Stimulated activated CD8-positive, alpha-beta memory T cell treated with anti-CD3 and anti-CD28 coated beads, Interleukin-4, amount 100 ng/mL, for 48 hours (primary cell): ENCODE data around the gene ARHGAP32.
"Not testable (repeated sequence)": the region's sequence is repeated elsewhere in the genome, so short reads cannot be mapped to it uniquely, and the experiment has no call there.

ENCODE experiments used
- DNase-seq: peaks from one replicate; pipeline ENCODE4 v3.0.0-alpha.2; 2020

ARHGAP32 gene

GRCh38 chr11:129195682-129196081 is 3.6 kb upstream of the ARHGAP32 start:
- DNase-seq: no peak

GRCh38 chr11:129191649-129192048 is 476 bp downstream of the ARHGAP32 start:
- DNase-seq: no peak

- DNase-seq: no peak
Observed at GRCh38 chr11:129190087-129190486, 2.0 kb downstream of the ARHGAP32 start.

GRCh38 chr11:129189646-129190045 is 2.5 kb downstream of the ARHGAP32 start:
- DNase-seq: no peak

- DNase-seq: not testable (repeated sequence)
Observed at GRCh38 chr11:129185082-129185481, 7.0 kb downstream of the ARHGAP32 start.

GRCh38 chr11:129184581-129184980 is 7.5 kb downstream of the ARHGAP32 start:
- no peak for DNase-seq

- no peak for DNase-seq
Observed at GRCh38 chr11:129167315-129167714, 24.8 kb downstream of the ARHGAP32 start.

- DNase-seq: no peak
Observed at GRCh38 chr11:129163714-129164164, 28.4 kb downstream of the ARHGAP32 start.

GRCh38 chr11:129157080-129157479 is 35.0 kb downstream of the ARHGAP32 start:
- DNase-seq: not testable (repeated sequence)

GRCh38 chr11:129155745-129156144 is 36.4 kb downstream of the ARHGAP32 start:
- DNase-seq: no peak

- no peak for DNase-seq
Observed at GRCh38 chr11:129148487-129148886, 43.6 kb downstream of the ARHGAP32 start.

GRCh38 chr11:129146191-129146590 is 45.9 kb downstream of the ARHGAP32 start:
- no peak for DNase-seq

GRCh38 chr11:129145276-129145675 is 46.8 kb downstream of the ARHGAP32 start:
- no peak for DNase-seq

- DNase-seq: no peak
Observed at GRCh38 chr11:129144256-129144655, 47.9 kb downstream of the ARHGAP32 start.

GRCh38 chr11:129143335-129143734 is 48.8 kb downstream of the ARHGAP32 start:
- peak; percentile 26 for DNase-seq

GRCh38 chr11:129141748-129142523 is 50.2 kb downstream of the ARHGAP32 start:
- no peak for DNase-seq

GRCh38 chr11:129131316-129131715 is 60.8 kb downstream of the ARHGAP32 start:
- no peak for DNase-seq

GRCh38 chr11:129128881-129129620 is 63.1 kb downstream of the ARHGAP32 start:
- DNase-seq: not testable (repeated sequence)

- no peak for DNase-seq
Observed at GRCh38 chr11:129119036-129119435, 73.1 kb downstream of the ARHGAP32 start.

GRCh38 chr11:129117595-129118350 is 74.4 kb downstream of the ARHGAP32 start:
- DNase-seq: peak; percentile 38

- DNase-seq: no peak
Observed at GRCh38 chr11:129115652-129116586, 76.2 kb downstream of the ARHGAP32 start.

GRCh38 chr11:129109701-129110100 is 82.4 kb downstream of the ARHGAP32 start:
- DNase-seq: no peak
